Neural cell (in vitro differentiated cells): ENCODE measurements around the gene TTN.

Source experiments
- EP300 ChIP-seq: fragments of 450-650 bp; conservative IDR thresholded peaks from 2 replicates; pipeline ENCODE4 v1.6.1; 2014; ENCODE audit warnings: antibody characterized with exemption, mild to moderate bottlenecking, moderate library complexity; ENCODE audit not compliant: poor library complexity, severe bottlenecking
- EZH2 ChIP-seq: fragments of 200-600, 300-800 bp; shearing (Covaris generic), sonication (generic); IDR thresholded peaks from 2 replicates; pipeline ENCODE4 v1.6.1; 2014; ENCODE audit warnings: antibody characterized with exemption, low read length, borderline replicate concordance, mild to moderate bottlenecking; ENCODE audit not compliant: insufficient read depth, poor library complexity, severe bottlenecking
- MXI1 ChIP-seq: fragments of 450-650 bp; conservative IDR thresholded peaks from 2 replicates; pipeline ENCODE4 v1.6.1; 2014; ENCODE audit warnings: antibody characterized with exemption, mild to moderate bottlenecking; ENCODE audit not compliant: poor library complexity, severe bottlenecking
- TF ChIP-seq, protein P1 (sequence below): fragments of 450-650 bp; IDR thresholded peaks from 2 replicates; pipeline ENCODE4 v1.5.1; 2014; ENCODE audit warnings: antibody characterized with exemption, mild to moderate bottlenecking, moderate library complexity; ENCODE audit not compliant: poor library complexity, severe bottlenecking

DNA sequence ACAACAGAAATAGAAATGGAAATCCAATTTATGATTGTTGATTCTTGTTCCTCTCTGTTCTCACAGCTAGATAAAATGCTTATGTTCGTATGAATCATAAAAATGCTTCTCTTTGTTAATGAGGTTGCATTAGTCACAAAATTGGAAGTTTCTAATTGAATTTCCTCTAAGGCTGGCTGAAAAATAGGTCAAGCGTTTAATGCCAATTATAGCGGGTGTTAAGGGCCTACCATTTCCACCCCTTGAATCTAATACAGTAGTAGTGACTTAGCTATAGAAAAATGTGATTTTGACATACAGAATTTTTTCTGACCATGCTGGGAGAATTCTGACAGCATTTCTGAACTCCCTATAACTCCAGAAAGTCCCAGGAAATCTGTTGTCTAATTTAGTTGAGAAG, 107.1 kb downstream of the TTN start:
- TF ChIP-seq, protein P1, sequence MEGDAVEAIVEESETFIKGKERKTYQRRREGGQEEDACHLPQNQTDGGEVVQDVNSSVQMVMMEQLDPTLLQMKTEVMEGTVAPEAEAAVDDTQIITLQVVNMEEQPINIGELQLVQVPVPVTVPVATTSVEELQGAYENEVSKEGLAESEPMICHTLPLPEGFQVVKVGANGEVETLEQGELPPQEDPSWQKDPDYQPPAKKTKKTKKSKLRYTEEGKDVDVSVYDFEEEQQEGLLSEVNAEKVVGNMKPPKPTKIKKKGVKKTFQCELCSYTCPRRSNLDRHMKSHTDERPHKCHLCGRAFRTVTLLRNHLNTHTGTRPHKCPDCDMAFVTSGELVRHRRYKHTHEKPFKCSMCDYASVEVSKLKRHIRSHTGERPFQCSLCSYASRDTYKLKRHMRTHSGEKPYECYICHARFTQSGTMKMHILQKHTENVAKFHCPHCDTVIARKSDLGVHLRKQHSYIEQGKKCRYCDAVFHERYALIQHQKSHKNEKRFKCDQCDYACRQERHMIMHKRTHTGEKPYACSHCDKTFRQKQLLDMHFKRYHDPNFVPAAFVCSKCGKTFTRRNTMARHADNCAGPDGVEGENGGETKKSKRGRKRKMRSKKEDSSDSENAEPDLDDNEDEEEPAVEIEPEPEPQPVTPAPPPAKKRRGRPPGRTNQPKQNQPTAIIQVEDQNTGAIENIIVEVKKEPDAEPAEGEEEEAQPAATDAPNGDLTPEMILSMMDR: no peak
- TF ChIP-seq EZH2: no peak
- TF ChIP-seq EP300: no peak
- no peak for TF ChIP-seq MXI1
